Measurements from ENCODE around the gene AMACR.

AMACR gene

DNA sequence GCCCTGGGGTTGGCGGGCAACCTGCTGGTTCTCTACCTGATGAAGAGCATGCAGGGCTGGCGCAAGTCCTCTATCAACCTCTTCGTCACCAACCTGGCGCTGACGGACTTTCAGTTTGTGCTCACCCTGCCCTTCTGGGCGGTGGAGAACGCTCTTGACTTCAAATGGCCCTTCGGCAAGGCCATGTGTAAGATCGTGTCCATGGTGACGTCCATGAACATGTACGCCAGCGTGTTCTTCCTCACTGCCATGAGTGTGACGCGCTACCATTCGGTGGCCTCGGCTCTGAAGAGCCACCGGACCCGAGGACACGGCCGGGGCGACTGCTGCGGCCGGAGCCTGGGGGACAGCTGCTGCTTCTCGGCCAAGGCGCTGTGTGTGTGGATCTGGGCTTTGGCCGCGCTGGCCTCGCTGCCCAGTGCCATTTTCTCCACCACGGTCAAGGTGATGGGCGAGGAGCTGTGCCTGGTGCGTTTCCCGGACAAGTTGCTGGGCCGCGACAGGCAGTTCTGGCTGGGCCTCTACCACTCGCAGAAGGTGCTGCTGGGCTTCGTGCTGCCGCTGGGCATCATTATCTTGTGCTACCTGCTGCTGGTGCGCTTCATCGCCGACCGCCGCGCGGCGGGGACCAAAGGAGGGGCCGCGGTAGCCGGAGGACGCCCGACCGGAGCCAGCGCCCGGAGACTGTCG lies 70.7 kb downstream of the AMACR start:
- Histone ChIP-seq H3K9ac (ENCODE audit: low read length) (no peak overlapping the region), H3K4me3 (ENCODE audit: low read length) (peak overlapping the region; percentile 89), H3K4me1 (ENCODE audit: control insufficient read depth, insufficient read depth, low read length) (peaks cover 23% of the 10 kb centered on the region), H3K27me3 (replicated peaks; ENCODE audit: control insufficient read depth, insufficient read depth, low read length) (peaks cover 47% of the 10 kb centered on the region), H3K9me3 (ENCODE audit: control insufficient read depth, low read length) (peaks cover 3% of the 10 kb centered on the region), H3K36me3 (ENCODE audit: control insufficient read depth, insufficient read depth, low read length, severe bottlenecking) (no peaks in the 10 kb centered on the region)
- DNase-seq (ENCODE audit: low read depth): no peak

- peaks cover 23% of the 10 kb centered on the region for H3K4me1 ChIP-seq (ENCODE audit: control insufficient read depth, insufficient read depth, low read length)
- peaks cover 3% of the 10 kb centered on the region for H3K9me3 ChIP-seq (ENCODE audit: control insufficient read depth, low read length)
- peak within 1 kb of the TSS; percentile 89 for H3K4me3 ChIP-seq (ENCODE audit: low read length)
- DNase-seq (ENCODE audit: low read depth): peak; percentile 13
- peaks cover 40% of the 10 kb centered on the region for H3K27me3 ChIP-seq (replicated peaks; ENCODE audit: control insufficient read depth, insufficient read depth, low read length)
- H3K36me3 ChIP-seq (ENCODE audit: control insufficient read depth, insufficient read depth, low read length, severe bottlenecking): no peaks in the 10 kb centered on the region
- no peak within 1 kb of the TSS for H3K9ac ChIP-seq (ENCODE audit: low read length)
Observed at GRCh38 chr5:33936381-33937016, 71.4 kb downstream of the AMACR start, which contains the start of gene RXFP3. Gene RXFP3, plus strand, starts transcription at chr5:33936386. Its CDS starts 355 bp downstream, at chr5:33936741.

Data from adipocyte (in vitro differentiated cells).